HG02885 (cell line): ENCODE data around the gene ADAMTS2.
"Not testable (repeated sequence)": the region's sequence is repeated elsewhere in the genome, so short reads cannot be mapped to it uniquely, and the experiment has no call there.

ENCODE experiments used
- ATAC-seq: cut with Tn5 transposase; IDR thresholded peaks from one replicate; pipeline ENCODE4 v1.9.1; 2021; ENCODE audit warnings: mild to moderate bottlenecking; ENCODE audit not compliant: unreplicated experiment, poor library complexity

Gene ADAMTS2

DNA sequence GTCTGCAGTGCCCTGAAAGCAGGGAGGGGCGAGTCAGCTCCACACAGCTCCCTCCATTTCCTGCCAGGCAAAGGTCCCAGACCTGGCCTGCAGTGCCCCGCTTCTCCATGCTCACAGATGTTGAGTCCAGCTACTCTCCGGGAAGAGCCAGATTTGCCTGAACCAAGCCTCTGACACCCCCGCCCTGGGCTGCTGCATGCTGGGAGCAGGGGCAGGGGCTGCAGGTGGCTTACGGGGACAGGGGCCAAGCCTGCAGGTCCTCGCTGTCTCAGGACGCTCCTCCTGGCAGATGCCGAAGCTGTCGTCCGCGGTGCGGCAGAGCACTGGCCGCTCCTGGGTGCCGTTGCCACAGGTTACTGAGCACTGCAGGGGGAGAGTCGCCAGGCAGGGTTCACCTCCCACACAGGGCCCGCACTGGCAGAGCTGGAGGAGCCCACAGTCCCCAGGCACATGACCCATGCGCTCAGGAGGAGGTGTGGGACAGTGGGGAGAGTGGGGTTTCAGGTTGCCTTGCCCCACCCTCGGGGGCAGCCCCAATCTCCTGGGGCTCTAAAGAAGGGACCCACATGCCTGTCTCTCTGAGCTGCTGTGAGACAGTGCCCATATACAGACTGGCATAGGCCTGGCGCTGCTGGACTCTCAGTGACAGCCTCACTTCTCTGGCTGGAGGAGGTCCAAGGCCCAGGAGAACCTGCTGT is 222.7 kb downstream of the ADAMTS2 start:
- no peak for ATAC-seq

DNA sequence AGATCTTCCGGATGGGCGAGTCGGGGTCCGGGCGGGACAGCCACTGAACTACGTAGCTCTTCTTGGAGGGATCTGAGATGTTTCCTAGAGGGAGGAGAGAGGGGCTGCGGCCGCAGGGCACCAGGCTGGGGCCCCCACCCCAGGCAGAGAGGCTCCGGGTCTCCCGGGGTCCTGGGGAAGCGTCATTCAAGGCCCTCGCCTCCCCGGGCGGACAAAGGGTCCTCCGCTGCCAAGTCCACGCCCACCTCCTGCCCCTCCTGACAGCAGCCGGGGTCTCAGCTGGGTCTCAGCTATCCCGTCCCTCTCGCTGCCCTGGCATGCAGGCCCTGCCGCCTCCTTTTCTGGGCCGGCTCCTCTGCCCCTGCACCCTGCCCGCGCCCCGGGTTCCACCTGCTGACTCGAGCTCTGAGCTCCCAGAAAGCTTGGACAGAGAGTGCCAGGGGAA is 223.6 kb downstream of the ADAMTS2 start:
- no peak for ATAC-seq

DNA sequence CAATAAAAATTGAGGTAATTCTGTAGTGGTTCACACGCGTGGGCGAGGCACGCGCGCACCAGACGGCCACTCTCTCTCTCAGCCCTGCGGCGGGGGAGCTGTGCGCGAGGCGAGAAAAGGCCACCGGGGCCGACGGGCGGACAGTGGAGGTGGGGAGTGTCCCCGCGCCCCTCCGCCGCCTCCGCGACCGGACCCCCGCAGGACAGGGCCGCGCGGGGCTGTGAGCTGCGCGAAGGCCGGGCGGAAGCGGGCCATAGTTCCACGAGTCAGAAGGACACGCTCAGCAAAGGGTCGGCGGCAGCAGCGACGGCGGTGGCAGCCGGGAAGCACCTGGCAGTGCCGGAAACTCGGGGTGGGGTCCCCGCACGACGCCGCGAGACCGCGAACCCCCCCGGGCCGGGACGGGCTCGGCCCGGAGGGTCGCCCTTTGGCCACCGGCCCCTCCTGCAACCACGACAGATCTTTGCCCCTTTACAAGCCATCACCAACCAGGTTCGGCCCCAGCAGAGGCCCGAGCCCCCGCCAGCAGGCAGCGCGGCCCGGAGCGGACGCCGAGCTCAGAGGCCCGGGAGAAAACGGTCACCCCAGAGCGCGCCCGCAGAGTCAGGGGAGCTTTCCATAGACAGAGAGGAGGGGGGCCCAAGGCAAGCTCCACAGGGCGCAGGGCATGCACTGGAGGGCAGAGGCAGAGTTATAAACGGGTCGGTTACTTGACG is 224.2 kb downstream of the ADAMTS2 start:
- ATAC-seq: no peak

DNA sequence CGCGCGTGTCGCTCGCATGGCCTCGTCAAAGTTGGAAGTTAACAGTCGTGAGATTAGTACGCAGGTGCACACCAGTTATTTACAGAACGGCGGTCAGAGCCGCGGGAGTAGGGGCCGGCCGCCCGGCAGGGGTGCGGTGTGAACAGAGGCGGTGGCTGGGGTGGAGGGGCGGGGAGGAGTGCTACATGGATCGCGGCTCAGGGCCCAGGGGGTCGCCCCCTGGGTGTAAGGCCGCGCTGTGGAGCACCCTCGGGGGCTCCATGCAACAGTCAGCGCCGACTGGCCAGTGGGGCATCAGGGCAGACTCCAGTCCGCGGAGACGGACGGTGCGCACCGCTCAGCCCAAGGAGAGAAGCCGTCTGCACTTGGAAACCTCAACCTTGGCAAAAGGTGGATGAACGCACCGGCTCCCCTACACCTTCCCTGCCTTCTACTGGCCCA is 224.8 kb downstream of the ADAMTS2 start:
- ATAC-seq: no peak

DNA sequence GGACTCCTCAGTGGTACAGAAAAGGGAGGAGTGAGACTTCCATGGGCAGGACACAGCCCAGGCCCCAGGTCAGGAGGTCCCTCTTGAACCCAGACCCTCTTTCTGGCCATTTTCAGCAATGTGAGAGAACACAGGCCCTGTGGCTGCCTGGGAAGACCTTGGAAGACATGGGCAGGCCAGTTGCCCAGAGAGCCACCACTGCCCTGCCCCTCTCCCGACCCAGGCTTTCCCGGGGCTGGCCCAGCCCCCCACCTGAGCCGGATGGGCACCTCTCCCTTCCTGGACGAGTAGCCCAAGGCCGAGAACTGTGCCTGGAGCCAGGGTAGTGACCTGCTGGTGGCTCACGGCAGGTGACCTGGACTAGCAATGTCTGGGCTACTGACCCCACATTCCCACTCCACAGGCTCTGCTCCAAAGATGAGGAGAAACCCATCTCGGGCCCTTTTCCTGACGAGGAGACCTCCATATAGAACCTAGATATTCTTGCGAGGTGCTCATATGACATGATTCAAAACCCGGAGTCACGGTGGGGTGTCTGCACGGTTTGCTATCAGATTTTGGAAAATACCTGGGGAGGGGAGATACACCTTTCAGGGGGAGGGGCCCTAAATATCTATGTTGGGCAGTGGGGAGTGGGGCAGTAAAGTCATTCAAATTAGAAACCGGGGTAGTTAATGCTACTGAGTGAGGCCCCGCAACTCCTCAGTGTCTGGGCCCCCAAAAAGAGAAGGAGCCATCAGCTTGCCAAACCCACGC is 225.7 kb downstream of the ADAMTS2 start:
- no peak for ATAC-seq

DNA sequence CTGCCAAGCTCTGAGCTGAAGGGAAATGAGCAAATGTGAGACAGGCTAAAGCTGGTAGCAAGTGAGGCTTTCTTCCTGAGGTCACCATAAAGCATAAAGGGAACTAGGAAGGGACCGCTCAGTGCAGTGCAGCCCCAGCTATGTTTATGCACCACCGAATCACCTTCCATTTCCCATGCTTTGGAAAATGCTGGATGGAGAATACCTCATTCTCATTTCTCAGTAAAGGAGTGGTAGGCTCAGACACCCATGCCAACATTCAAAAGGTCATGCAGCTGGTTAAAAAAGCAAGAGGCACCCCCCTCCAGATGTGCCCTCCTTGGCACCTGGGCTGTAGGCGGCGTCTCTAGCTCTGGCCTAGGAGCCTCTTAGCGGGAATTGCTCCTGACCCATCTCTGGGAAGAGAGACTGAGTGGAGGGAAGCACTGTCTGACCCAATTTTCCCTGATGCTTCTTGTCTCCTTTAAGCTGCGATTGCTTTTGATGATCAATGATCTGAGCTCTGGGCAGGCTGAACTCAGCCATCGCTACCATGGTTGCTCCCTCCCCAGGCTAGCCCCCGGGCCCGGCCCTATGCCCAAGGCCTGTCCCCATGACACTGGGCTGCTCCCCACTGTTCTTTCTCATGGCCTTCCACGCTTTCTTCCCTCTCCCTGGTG is 226.4 kb downstream of the ADAMTS2 start:
- no peak for ATAC-seq

DNA sequence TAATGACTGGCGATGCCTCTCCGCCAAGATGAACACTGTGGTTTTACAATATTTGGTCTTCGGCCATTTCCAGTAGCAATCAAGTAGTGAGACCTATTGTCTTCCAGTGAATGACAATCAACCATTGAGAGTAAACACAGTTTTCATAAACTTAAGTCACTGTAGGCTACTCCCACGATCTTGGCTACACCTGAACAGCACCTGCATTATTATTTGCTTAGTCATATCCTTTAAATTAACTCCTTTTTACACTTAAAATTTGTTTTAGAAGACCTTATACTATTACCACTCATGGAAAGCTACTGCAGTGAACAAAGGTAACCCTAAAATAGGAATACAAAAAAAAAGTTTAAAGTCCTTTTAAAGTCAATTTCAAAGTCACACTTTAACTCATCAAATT is 226.9 kb downstream of the ADAMTS2 start:
- no peak for ATAC-seq

DNA sequence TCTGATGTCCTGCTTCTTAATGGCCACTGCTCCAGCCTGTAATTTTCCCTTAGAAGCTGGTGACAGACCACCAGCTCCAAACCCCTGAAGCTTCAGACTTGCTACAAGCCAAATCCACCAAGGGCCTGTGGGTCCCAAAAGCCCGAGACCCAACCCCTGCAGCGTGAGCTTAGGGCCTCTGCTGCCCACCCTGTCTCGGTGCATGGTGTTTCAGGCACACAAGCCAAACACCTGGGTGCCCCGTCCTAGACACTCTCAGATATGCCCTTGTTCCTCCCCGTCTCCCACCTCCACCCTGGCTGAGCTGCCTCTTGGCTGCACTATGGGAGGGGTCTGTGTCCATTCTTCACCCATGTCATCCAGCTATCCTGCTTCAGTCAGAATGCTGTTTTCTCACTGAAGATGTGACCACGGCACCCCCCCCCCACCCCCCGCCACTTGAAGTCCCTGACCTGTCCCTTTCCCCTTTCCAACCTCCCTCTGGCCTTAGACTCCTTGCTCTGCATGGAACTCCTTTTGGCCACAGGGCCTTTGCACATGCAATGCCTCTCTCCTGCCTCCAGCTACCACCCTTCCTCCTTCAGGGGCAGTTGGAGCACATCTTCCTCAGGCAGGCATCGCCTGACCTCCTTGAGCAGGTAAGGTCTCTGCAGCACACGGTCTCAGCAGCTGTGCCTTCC is 229.3 kb downstream of the ADAMTS2 start:
- ATAC-seq: no peak

DNA sequence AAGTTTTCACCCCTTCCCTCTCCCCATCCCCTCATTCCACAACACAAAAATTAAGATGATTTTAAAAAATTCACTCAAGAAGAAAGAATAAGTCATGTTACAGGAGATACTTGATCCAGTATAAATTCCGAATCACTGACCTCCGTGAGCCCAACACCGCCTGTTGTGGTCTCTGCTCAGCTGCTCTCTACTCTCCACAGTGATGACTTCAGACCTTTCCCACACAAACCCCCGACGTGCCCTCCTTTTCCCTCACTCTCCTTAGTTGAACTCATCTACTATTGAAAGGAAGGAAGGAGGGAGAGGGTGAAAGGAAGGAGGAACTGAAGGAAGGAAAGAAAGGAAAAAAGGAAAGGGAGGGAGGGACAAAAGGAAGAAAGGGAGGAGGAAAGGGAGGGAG is 230.0 kb downstream of the ADAMTS2 start:
- ATAC-seq: no peak

DNA sequence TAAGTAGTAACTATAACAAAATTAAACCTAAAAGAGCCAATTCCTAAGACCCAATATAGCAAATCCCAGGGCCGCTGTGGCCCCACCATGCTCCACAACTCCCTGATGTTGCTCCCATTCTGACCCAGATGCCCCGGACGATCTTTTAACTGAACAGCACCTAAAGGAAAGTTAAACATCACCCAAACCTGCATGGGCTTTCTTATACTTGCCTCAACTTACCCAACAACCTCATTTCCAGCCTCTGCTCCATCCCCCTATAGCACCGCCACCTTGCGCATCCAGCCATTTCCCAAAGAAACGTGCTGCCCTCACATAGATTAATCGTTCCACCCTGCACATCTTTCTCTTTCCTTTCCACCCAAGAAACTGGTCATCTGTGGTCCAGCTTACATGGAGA is 230.5 kb downstream of the ADAMTS2 start:
- no peak for ATAC-seq

DNA sequence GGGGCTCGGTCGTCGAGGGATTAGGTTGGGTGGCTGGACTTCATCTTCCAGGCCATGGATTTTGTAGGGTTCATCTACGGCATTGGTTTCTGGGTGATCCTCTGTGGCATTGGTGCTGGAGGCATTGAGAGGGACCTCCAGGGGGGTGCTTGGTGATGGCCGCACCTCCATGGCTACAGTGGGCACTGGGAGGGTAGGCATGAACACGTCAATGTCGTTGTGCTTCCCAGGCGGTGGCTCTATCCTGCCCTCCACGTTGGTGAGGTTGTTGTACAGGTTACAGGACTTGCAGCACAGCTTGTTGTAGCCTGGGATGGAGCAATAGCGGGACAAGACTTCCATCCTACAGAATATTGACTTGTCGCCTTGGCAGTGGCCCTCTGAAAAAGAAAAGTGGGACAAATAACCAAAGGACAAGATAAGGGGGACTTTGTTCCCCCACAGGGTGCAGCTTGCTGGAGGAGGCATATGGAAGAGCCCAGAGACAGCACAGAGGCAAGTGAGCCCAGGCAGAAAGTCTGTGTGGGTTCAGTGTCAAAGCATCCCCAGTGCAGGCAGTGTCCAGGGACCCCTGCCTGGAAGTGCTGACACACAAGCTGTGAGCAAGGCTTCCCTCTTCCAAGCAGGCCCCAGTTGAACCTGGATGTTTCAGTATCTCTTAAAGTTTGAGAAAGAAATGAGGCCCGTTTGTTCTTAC is 231.2 kb downstream of the ADAMTS2 start:
- ATAC-seq: no peak

DNA sequence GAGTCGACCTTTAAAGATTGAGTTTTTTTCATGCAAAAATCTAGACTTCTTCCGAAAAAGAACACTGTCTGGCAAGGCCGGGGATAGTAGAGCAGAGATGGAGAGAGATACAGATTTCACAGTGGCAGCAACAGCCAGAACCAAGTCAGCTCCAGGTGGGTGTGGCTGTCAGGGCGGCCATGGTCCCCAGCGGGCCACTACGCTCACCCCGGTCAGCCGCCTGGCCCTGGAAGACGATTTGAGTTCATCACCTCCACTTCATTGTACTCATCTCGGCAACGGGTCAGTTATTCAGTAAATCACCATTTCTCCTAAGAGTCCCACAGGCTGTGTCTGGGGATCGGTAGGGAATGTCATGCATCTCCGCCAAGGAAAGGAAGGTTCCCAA is 232.1 kb downstream of the ADAMTS2 start:
- no peak for ATAC-seq

DNA sequence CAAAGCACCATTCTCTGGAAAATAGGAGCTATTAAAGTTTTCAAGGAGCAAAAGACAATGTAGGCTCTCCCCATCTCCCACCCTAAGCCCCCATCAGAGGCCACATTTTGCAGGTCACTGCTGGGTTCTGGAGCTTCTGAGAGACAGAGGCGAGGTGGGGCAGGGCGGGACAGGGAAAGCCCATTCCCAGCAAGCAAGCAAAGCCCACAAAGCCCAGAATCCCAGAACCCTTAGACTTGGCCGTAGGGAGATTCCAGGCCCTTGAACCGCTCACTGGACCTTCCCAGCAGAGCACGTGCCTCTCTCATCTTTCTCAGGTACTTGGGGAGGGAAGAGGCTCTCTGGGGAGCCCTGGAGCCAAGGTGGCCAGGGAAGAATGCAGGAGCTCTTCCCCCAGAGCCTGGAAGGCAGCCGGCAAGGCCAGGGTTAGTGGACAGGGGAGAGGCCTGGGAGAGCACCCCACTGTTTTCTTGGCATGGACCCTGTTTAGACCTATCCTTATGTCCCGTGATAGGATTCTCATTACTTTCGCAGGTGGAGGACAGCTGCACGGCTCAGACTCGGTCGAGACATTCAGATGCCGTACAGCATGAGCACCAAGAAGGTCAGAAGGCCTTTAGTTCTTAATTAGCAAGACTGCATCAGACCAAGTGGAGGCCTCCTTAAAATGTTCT is 232.7 kb downstream of the ADAMTS2 start:
- ATAC-seq: no peak

DNA sequence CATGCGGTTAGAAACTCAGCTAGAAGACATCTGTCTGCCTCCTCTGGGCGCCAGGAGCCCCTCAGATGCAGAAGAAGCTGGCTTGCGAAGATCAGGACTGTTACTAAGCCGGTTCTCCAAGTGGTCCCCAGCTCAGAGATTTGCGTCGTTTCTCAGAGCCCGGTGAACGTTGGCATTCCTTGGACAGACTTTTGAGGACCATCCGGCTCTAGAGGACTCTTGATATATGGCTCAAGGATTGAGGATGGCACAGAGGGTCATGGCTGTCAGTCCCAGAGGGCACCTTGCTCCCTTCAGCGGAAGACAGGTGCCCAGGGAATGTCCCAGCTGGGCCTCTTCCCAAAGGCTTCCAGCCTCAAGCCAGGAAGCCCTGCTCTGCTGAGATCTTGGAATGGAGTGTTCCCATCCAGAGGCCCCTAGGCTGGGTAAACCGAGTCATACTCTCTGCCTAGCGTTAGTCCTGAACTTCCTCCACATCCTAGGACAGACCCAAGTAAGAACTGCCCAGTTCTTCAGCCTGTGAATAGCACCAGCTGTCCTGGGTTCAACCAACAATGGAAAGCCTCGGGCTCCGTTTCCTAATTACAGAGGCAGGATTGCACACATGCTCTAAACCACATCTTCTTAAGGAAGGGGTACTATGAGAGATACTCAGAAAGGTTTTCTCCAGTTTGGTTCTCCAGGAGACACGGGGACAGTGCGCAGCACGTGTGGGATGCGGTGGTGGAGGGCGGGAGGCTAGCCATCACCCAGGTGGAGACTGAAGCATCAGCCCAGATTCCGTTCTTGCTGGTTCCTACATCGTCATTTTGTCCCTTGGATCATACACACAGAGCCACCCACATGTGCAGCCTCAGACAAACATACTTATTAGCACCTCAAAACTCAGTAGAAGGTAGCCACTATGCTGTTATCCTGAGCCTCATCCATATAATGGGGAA is 233.7 kb downstream of the ADAMTS2 start:
- no peak for ATAC-seq

DNA sequence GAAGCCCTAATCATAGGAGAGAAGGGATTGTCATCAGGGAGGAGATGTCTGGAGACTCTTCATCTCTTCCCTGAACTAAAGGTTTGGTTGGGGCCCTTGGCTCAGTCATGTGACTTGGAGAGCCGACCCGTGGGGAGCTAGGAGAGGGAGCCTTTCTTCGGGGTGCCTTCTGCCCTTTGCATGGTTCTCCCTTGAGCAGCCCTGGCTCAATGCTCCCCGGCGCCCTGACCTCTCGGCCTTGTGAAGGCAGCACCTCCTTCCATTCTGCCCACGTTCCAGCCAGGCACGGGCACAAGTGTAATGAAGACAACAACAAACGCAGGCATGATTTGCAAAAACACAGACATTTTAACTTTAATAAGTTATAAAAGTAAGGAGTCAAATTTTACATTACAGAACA is 234.7 kb downstream of the ADAMTS2 start:
- ATAC-seq: no peak

DNA sequence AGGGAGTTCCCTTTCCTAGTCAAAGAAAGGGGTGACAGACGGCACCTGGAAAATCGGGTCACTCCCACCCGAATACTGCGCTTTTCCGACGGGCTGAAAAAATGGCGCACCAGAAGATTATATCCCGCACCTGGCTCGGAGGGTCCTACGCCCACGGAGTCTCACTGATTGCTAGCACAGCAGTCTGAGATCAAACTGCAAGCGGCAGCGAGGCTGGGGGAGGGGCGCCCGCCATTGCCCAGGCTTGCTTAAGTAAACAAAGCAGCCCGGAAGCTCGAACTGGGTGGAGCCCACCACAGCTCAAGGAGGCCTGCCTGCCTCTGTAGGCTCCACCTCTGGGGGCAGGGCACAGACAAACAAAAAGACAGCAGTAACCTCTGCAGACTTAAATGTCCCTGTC is 244.0 kb downstream of the ADAMTS2 start:
- ATAC-seq: not testable (repeated sequence)

DNA sequence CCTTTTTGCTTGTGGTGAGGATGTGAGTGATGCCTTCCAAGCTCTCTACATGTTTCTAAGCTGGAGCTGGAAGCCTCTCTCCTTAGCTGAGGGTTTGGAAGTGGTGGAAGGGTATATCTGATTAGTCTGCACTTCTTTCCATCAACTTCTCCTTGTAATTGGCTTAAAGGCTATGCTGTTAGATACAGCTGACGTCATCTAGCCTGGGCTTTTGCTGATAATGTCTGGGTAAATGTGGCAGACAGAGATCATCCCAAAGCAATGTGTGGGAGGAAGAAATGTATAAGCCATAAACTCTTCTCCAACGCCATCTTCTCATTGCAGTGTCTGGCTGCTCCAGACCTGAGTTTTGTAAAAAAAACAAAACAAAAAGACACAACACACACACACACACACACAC is 255.8 kb downstream of the ADAMTS2 start:
- no peak for ATAC-seq

DNA sequence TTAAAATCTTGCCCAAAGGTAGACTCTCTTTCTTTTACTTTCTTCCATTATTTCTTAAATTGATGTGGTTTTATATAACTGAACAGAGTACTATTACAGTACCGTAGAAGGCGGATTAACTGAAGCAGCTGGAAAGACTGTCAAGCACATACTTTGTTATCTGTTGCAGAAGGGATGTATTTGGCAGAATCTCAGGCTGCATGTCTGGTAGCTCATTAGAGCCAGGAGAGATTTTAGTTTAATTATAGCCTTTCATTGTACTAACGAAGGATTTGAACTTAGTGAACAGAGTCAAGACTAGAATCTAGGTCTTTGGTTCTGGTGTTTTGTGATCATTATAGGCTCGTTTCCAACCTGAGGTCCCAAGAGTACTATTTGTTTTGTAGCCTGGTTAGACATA is 264.5 kb downstream of the ADAMTS2 start:
- no peak for ATAC-seq
